Lung microvascular endothelial cell (primary cell): Measurements from ENCODE around the gene BEND3. TPM values are rescaled to one million over a fixed set of nuclear protein-coding genes. Genes with fewer than 3 reads are reported as not detected.
"Not testable (repeated sequence)": the region's sequence is repeated elsewhere in the genome, so short reads cannot be mapped to it uniquely, and the experiment has no call there.

ENCODE experiments used
- DNase-seq, 2 donors: peaks; one replicate each; pipeline versions ENCODE4 v3.0.0 to v3.0.0-alpha.2; 2010; ENCODE audit warnings: low read depth in 2 of 2
- total RNA-seq: library from RNA; depleted of rRNA; stranded (reverse); fragments of >200 nt; gene quantifications from 2 replicates; pipeline ENCODE4 v1.2.1, GENCODE V29; 2014

BEND3 gene
- total RNA-seq, 1 donor from 2014 or later = 2.6 TPM

GRCh38 chr6:107045826-107046675 is 69.3 kb downstream of the BEND3 start:
- no peak for DNase-seq

GRCh38 chr6:107033126-107033525 is 82.2 kb downstream of the BEND3 start:
- no peak for DNase-seq

- peak in 1 of 2 donors; percentile 36 for DNase-seq
Measured at GRCh38 chr6:107032051-107032450, 83.3 kb downstream of the BEND3 start.

- DNase-seq = no peak
Measured at GRCh38 chr6:107030151-107030550, 85.2 kb downstream of the BEND3 start.

- DNase-seq = no peak
Measured at GRCh38 chr6:107026965-107027364, 88.3 kb downstream of the BEND3 start.

- DNase-seq = no peak
Measured at GRCh38 chr6:107021446-107022185, 93.7 kb downstream of the BEND3 start.

DNA sequence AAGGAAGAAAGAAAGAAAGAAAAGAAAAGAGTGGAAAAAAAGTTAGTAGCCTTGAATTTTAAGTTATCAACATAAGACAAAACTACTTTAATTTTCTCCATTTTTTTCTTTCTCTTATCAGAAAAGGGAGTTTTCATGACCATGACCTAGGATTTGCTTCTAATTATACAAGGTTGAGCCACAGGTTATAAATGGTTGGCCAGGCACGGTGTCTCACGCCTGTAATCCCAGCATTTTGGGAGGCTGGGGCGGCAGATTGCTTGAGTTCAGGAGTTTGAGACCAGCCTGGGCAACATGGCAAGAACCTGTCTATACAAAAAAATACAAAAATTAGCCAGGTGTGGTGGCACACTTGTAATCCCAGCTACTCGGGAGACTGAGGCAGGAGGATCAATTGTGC is 95.1 kb downstream of the BEND3 start:
- DNase-seq = no peak

DNA sequence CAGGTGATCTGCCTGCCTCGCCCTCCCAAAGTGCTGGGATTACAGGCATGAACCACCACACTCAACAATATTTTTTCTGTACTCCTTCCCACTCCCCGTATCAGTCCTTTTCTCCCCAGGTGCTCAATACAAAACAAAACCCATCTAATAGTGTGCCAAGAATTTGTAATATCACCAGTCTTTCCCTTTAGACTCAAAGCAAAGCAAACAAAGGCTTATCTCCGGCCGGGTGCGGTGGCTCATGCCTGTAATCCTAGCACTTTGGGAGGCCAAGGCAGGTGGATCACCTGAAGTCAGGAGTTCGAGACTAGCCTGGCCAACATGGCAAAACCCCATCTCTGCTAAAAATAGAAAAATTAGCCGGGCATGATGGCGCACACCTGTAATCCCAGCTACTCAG is 95.7 kb downstream of the BEND3 start:
- DNase-seq = not testable (repeated sequence)

GRCh38 chr6:107019047-107019446 is 96.3 kb downstream of the BEND3 start:
- DNase-seq = no peak

Other genes starting within 250 kb of the BEND3 start
- under 0.01 TPM in 1 of 2 replicates, not detected in the other for gene CD24, start 140.8 kb downstream of the BEND3 start, total RNA-seq
- gene MTRES1, start 87.3 kb downstream of the BEND3 start, total RNA-seq = 7.4 and 7.7 TPM in 2 replicates